A549 (cell line): ENCODE measurements around the gene CDH19.

ENCODE experiments used
- BHLHE40 ChIP-seq: IDR thresholded peaks from 2 replicates; pipeline ENCODE4 v1.6.1; 2012; ENCODE audit warnings: low read depth, low read length, inconsistent platforms
- CEBPB ChIP-seq, 2 experiments: fragments of >200 bp in 1 of 2; sonication (Bioruptor Twin) in 1 of 2; formaldehyde crosslinking in 1 of 2; IDR thresholded peaks; 2 replicates each; pipeline ENCODE4 v1.6.1; 2012 to 2016
- CHD2 ChIP-seq: fragments of 150-350 bp; IDR thresholded peaks from 2 replicates; pipeline ENCODE4 v1.6.1; 2014; ENCODE audit warnings: low read length; ENCODE audit not compliant: partially characterized antibody
- KDM1A ChIP-seq: fragments of 200-600 bp; sonication (generic); IDR thresholded peaks from 2 replicates; pipeline ENCODE4 v1.6.1; 2016; ENCODE audit warnings: low read depth, mild to moderate bottlenecking
- NFE2L2 ChIP-seq: fragments of 150-350 bp; conservative IDR thresholded peaks from 2 replicates; pipeline ENCODE4 v1.6.1; 2014; ENCODE audit warnings: low read length
- PHF8 ChIP-seq: fragments of 200-600 bp; sonication (generic); IDR thresholded peaks from 2 replicates; pipeline ENCODE4 v1.6.1; 2016; ENCODE audit warnings: low read depth, mild to moderate bottlenecking, antibody characterized with exemption, moderate library complexity, borderline replicate concordance
- SMC3 ChIP-seq: fragments of >200 bp; sonication (Bioruptor Twin); formaldehyde crosslinking; IDR thresholded peaks from 3 replicates; pipeline ENCODE4 v1.6.1; 2018; ENCODE audit warnings: inconsistent platforms
- TF ChIP-seq, protein P1 (sequence below): fragments of >200 bp; sonication (Bioruptor Twin); formaldehyde crosslinking; IDR thresholded peaks from 3 replicates; pipeline ENCODE4 v1.5.1; 2016

GRCh38 chr18:66630831-66631230 is 26.9 kb upstream of the CDH19 start:
- TF ChIP-seq, protein P1, sequence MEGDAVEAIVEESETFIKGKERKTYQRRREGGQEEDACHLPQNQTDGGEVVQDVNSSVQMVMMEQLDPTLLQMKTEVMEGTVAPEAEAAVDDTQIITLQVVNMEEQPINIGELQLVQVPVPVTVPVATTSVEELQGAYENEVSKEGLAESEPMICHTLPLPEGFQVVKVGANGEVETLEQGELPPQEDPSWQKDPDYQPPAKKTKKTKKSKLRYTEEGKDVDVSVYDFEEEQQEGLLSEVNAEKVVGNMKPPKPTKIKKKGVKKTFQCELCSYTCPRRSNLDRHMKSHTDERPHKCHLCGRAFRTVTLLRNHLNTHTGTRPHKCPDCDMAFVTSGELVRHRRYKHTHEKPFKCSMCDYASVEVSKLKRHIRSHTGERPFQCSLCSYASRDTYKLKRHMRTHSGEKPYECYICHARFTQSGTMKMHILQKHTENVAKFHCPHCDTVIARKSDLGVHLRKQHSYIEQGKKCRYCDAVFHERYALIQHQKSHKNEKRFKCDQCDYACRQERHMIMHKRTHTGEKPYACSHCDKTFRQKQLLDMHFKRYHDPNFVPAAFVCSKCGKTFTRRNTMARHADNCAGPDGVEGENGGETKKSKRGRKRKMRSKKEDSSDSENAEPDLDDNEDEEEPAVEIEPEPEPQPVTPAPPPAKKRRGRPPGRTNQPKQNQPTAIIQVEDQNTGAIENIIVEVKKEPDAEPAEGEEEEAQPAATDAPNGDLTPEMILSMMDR: no peak
- no peak for TF ChIP-seq PHF8
- TF ChIP-seq NFE2L2: no peak
- no peak for TF ChIP-seq CHD2
- no peak for TF ChIP-seq KDM1A
- TF ChIP-seq SMC3: no peak
- TF ChIP-seq CEBPB (IDR thresholded peaks at IDR 0.05): no peak
- no peak for TF ChIP-seq BHLHE40
